ENCODE measurements around the gene SUDS3. TPM values are rescaled to one million over a fixed set of nuclear protein-coding genes. Genes with fewer than 3 reads are reported as not detected.
A peak's percentile ranks its signal among the peaks of the same experiment; 100 is the strongest.

SUDS3 gene
- total RNA-seq, 8 experiments from 2014 or later, result 20.3 to 43.0 (median 30.2) TPM

DNA sequence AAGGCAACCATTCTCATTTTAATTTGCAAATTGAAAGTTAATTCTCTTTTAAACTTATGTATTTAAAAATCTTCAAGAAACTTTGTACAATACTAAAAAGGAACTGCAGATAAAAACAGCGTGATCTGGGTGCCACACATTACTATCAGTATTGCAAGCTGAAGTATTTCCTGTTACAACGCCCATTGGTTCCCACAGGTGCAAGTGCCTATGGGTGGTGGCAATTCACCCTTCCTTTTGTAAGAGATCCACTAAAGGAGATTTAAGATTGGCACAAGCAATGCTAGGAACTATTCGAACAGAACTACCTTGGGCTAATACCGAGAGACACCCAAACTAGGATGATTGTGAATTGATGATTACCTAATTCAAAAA lies 16.8 kb upstream of the SUDS3 start:
- H3K27ac ChIP-seq, result no peak overlapping the region
- ATAC-seq (replicated peaks in 6 of 8), result no peak
- WGBS, 10 experiments, result 88 to 100% (median 96%) methylated on average over 1 to 4 of the region's 4 CpGs; no CpG with 5 or more reads in 1 of the 10 experiments
- peaks cover 0 to 4% of the 10 kb centered on the region in 2 donors for H3K4me1 ChIP-seq (replicated peaks in 1 of 2)
- in situ Hi-C loops (cut with MboI; ENCODE audit: low pct_unique_long_range_greater_than_20kb in 2 of 9, low sequenced_read_pairs in 9 of 9, unreplicated experiment in 9 of 9), result loop anchor here in 7 of 9 experiments (10.0 to 25.0 kb wide), 5 partner anchors 145 to 1147 kb away; no protein-coding TSS in a partner anchor
- H3K4me3 ChIP-seq, result no peak overlapping the region

DNA sequence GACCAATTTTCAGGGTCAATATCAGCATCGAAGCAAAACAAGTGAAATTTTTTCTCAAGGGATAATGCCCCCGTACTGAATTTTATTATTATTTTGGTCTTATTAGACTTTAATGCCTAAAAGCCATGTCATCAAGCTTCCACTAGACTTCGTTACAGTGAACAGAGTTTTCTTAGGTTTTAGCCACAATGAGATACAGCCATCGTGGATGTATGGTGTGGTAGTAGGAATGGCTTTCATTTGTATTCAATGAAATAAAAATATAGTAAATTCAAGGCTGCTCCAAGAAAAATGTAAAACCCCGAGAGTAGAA lies 15.3 kb upstream of the SUDS3 start:
- Histone ChIP-seq H3K27ac (no peak overlapping the region), H3K4me3 (no peak overlapping the region), H3K4me1 (replicated peaks in 1 of 2) (peaks cover 0 to 4% of the 10 kb centered on the region in 2 donors)
- in situ Hi-C loops (cut with MboI; ENCODE audit: low pct_unique_long_range_greater_than_20kb in 2 of 9, low sequenced_read_pairs in 9 of 9, unreplicated experiment in 9 of 9), result loop anchor here in 6 of 9 experiments (25.0 kb wide), 4 partner anchors 149 to 1149 kb away; no protein-coding TSS in a partner anchor
- ATAC-seq (replicated peaks in 6 of 8), result no peak
- WGBS, 10 experiments, result 18 to 100% (median 87%) methylated on average over 2 to 5 of the region's 5 CpGs

DNA sequence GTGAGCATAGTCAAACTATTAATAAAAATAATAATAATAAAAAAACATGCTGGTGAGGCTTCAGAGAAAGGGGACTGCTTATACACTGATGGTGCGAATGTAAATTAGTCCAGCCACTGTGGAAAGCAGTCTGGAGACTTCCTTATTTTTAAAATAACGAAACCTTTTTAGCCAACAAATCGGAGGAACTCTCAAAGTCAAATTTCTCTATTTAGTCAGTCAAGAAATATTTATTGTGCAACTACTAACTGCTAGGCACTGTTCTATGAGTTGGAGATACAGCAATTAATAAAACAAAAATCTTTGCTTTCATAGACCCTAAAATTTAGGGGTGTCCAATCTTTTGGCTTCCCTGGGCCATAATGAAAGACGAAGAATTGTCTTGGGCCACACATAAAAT lies 14.5 kb upstream of the SUDS3 start:
- ATAC-seq (replicated peaks in 6 of 8), result no peak
- Histone ChIP-seq H3K4me1 (replicated peaks in 1 of 2) (peaks cover 0 to 4% of the 10 kb centered on the region in 2 donors), H3K4me3 (no peak overlapping the region), H3K27ac (no peak overlapping the region)
- in situ Hi-C loops (cut with MboI; ENCODE audit: low pct_unique_long_range_greater_than_20kb in 2 of 9, low sequenced_read_pairs in 9 of 9, unreplicated experiment in 9 of 9), result loop anchor here in 6 of 9 experiments (25.0 kb wide), 4 partner anchors 150 to 1150 kb away; no protein-coding TSS in a partner anchor
- WGBS, 10 experiments, result 83 to 100% (median 100%) methylated on average over 1 to 4 of the region's 4 CpGs

DNA sequence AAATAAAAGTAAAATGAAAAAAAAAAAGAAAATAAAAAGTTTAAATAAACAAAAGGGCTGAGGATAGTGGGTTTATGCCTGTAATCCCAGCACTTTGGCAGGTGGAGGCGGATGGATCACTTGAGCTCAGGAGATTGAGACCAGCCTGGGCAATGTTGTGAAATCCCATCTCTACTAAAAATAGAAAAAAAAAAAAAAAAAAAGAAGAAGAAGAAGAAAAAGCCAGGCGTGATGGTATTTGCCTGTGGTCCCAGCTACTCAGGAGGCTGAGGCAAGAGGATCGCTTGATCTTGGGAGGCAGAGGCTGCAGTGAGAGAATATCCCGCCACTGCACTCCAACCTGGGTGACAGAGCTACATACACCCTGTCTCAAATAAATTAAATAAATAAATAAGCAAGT lies 7.5 kb upstream of the SUDS3 start:
- H3K27ac ChIP-seq, result no peak overlapping the region
- ATAC-seq (replicated peaks in 6 of 8), result no peak
- 94 to 100% (median 97%) methylated on average over 3 to 4 of the region's 4 CpGs; no CpG with 5 or more reads in 2 of the 10 experiments for WGBS, 10 experiments
- peaks cover 3 to 4% of the 10 kb centered on the region in 2 donors for H3K4me1 ChIP-seq (replicated peaks in 1 of 2)
- in situ Hi-C loops (cut with MboI; ENCODE audit: low pct_unique_long_range_greater_than_20kb in 2 of 9, low sequenced_read_pairs in 9 of 9, unreplicated experiment in 9 of 9), result loop anchor here in 6 of 9 experiments (25.0 kb wide), 4 partner anchors 157 to 1157 kb away; no protein-coding TSS in a partner anchor
- no peak overlapping the region for H3K4me3 ChIP-seq

DNA sequence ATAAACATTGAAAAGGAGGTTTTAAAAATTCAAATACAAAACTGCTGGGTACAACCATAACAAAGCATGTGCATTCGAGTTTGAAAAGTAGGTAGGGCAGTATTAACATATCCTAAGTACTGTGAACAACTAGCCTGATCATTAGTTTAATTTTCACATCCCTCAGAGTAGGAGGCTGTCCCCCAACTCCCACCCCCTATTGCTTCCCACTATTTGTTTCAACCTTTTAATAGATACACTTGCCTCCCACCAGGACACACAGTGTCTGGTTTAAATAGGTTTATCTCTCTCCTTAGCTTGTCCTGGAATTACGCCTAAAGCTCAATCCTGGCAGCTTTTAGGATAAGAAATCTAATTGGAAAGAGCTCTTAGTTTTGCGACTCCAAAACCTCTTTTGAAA lies 5.8 kb upstream of the SUDS3 start:
- in situ Hi-C loops (cut with MboI; ENCODE audit: low pct_unique_long_range_greater_than_20kb in 2 of 9, low sequenced_read_pairs in 9 of 9, unreplicated experiment in 9 of 9), result loop anchor here in 7 of 9 experiments (10.0 to 25.0 kb wide), 5 partner anchors 158 to 1158 kb away; no protein-coding TSS in a partner anchor
- peak overlapping the region in 1 of 5 donors; percentile 75 for H3K4me3 ChIP-seq
- no peak for ATAC-seq (replicated peaks in 6 of 8)
- peaks cover 5 to 6% of the 10 kb centered on the region in 2 donors for H3K4me1 ChIP-seq (replicated peaks in 1 of 2)
- no peak overlapping the region for H3K27ac ChIP-seq
- WGBS, 10 experiments, result 14 to 100% (median 60%) methylated on average over 1 to 3 of the region's 3 CpGs; no CpG with 5 or more reads in 1 of the 10 experiments

DNA sequence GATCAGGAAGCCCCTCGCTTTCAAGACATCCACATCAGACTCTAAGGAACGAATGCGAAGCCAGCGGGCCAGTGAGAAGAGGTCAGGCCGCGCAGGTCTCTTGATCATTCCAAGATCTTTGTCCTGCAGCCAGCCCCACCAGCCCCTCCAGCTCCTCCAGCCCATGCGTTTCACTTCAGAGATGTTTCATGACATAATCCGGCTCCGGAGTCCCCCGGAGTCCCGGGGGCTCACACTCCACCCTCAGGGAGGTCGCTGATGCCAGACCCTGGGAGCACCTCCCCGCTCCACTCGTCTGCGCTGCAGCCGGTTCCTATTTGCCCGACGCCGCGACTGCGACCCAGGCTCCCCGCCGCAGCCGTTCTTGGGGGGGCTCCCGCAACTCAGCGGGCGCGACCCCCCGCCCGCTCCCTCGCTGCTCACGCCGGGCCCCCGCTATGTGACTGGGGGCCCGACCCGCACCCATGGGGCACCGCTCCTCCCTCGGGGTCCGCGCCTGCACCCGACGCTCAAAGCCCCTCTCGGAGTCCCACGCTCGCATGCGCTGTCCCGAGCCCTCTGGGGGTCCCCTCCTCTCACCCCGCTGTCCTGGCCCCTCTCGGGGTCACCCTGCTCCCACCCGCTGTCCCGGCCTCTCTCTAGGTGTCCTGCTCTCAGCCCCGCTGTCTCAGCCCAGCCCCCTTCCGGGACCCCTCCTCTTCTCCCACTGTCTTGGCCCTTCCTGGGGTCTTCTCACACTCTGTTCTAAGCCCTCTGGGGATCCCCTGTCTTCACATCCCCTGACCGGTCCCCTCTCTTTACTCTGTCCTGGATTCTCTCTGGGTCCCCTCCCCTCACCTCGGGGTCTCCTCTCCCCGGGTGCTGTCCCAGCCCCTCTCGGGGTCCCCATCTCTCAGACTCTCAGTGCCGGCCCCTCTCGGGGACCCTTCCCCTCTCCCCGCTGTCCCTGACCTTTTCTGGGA lies 4.8 kb upstream of the SUDS3 start:
- WGBS, 10 experiments, result 0 to 10% (median 0%) methylated on average over 1 to 5 of the region's 60 CpGs; no CpG with 5 or more reads in 7 of the 10 experiments

DNA sequence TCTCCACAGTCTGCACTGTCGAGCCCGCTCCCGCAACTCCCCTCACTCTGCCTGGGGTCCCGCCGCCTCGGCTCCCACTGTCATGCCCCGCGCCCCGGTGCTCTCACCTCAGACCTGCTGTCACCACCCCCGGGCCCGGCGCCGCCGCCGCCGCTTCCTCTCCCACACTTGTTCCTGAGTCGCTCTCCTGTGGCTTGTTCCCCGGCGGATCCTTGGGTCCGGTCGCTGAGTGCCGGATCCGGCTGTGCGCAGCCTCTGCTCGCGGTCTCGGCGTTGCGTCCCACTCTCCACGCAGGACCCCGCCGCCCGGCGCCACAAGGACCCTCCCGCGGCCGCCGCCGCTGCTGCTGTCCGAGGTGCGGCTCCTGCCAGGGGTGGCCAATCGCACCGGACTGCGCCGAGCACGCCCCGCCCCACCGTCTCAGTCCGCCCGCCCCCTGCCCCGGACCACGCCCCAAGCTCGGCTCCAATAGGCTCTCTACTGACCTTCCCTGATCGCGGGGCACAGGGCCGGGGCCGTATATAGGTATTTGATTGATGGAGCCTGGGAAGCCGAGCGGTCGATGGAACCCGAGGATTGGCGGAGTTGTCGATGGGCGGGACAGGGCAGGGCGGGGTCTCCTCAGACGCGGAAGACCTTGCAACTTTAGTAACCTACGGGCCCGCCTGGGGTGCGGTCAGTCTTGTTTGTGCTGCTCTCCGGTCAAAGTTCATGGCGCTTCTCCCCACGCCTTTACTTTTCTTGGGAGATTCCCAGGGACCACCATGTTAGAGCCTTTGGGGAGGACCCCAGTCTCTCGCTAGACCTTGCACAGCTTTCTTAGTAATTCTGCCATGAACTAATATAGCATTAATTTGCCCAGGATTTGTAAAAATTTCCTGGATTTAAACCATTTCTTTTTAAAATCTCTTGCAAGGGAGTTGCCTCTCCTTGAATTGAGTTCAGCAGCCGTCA lies 3.5 kb upstream of the SUDS3 start, which contains the start of gene TAOK3:
Gene TAOK3 (minus strand): TSS at position 367 of the 955 bp plus-strand sequence. CDS start 117,340 bp downstream, outside the sequence.
- Histone ChIP-seq H3K27ac (no peak within 1 kb of the TSS), H3K4me1 (replicated peaks in 1 of 2) (peaks cover 9% of the 10 kb centered on the region in 2 donors), H3K4me3 (peak within 1 kb of the TSS; percentile 68 to 91 (median 76))
- in situ Hi-C loops (cut with MboI; ENCODE audit: low pct_unique_long_range_greater_than_20kb in 2 of 9, low sequenced_read_pairs in 9 of 9, unreplicated experiment in 9 of 9), result loop anchor here in 7 of 9 experiments (10.0 to 25.0 kb wide), 5 partner anchors 161 to 1161 kb away; no protein-coding TSS in a partner anchor
- WGBS, 10 experiments, result 0 to 9% (median 0%) methylated on average over 1 to 8 of the region's 75 CpGs; no CpG with 5 or more reads in 3 of the 10 experiments
- peak; percentile 73 to 89 (median 86) for ATAC-seq (replicated peaks in 6 of 8)

More for the DNA sequence above, 4.8 kb upstream of the SUDS3 start:
- ATAC-seq (replicated peaks in 6 of 8), result peak in 2 of 8 experiments; percentile 4 to 9
- peak overlapping the region; percentile 68 to 91 (median 76) for H3K4me3 ChIP-seq
- in situ Hi-C loops (cut with MboI; ENCODE audit: low pct_unique_long_range_greater_than_20kb in 2 of 9, low sequenced_read_pairs in 9 of 9, unreplicated experiment in 9 of 9), result loop anchor here in 7 of 9 experiments (10.0 to 25.0 kb wide), 5 partner anchors 159 to 1159 kb away; no protein-coding TSS in a partner anchor
- H3K4me1 ChIP-seq (replicated peaks in 1 of 2), result peaks cover 9% of the 10 kb centered on the region in 2 donors
- no peak overlapping the region for H3K27ac ChIP-seq

DNA sequence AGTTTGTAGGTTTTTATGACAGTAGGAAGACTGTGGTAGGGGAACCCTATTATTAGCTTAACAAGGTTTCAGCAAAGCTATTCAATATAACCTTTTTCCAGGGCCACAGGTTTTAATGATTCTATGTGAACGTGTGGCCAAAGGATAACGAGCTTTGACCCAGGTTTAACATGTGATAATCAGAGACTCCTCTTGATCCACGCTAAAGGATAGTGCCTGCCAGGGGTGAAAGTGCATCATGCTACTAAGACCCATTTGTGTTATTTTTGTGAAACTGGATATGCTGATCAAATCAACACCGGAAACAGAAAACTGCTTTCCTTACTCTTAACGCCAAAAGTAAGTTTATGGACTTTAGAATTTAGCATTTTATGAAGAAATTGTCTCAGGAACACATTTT lies 2.7 kb upstream of the SUDS3 start:
- Histone ChIP-seq H3K4me3 (peak overlapping the region in 4 of 5 donors; percentile 68 to 79 (median 76)), H3K4me1 (replicated peaks in 1 of 2) (peaks cover 9 to 14% of the 10 kb centered on the region in 2 donors), H3K27ac (no peak overlapping the region)
- in situ Hi-C loops (cut with MboI; ENCODE audit: low pct_unique_long_range_greater_than_20kb in 2 of 9, low sequenced_read_pairs in 9 of 9, unreplicated experiment in 9 of 9), result loop anchor here in 7 of 9 experiments (10.0 to 25.0 kb wide), 5 partner anchors 161 to 1161 kb away; no protein-coding TSS in a partner anchor
- ATAC-seq (replicated peaks in 6 of 8), result no peak
- 36 to 91% (median 60%) methylated on average over 1 to 5 of the region's 5 CpGs; no CpG with 5 or more reads in 2 of the 10 experiments for WGBS, 10 experiments

DNA sequence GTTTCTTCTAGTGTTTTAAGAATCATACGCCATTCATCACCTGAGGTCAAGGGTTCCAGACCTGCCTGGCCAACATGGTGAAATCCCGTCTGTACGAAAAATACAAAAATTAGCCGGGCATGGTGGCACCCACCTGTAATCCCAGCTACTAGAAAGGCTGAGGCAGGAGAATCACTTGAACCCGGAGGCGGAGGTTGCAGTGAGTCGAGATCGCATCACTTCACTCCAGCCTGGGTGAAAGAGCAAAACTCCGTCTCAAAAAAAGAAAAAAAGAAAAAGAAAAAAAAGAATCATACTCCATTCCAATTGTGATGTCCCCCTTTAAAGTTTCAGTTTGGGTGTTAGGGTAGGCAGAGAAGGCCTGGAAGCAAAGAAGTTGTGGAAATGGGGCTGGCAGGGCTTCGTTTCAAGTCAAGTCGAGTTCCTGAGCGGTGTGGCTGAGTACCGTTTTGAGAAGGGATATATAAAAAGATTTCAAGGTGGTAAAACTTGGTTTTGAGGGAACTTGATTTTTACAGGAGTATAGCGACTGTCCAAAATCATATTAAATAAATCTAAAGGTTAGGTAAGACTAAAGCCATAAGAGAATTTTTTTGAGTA lies 2.1 kb upstream of the SUDS3 start:
- whole genome bisulfite sequencing, 10 experiments, result 73 to 100% (median 87%) methylated on average over 3 to 13 of the region's 14 CpGs
- in situ Hi-C loops (cut with MboI; ENCODE audit: low pct_unique_long_range_greater_than_20kb in 2 of 9, low sequenced_read_pairs in 9 of 9, unreplicated experiment in 9 of 9), result loop anchor here in 7 of 9 experiments (10.0 to 25.0 kb wide), 5 partner anchors 162 to 1162 kb away; no protein-coding TSS in a partner anchor
- Histone ChIP-seq H3K4me3 (no peak overlapping the region), H3K27ac (no peak overlapping the region), H3K4me1 (replicated peaks in 1 of 2) (peaks cover 9 to 14% of the 10 kb centered on the region in 2 donors)
- ATAC-seq (replicated peaks in 6 of 8), result no peak

DNA sequence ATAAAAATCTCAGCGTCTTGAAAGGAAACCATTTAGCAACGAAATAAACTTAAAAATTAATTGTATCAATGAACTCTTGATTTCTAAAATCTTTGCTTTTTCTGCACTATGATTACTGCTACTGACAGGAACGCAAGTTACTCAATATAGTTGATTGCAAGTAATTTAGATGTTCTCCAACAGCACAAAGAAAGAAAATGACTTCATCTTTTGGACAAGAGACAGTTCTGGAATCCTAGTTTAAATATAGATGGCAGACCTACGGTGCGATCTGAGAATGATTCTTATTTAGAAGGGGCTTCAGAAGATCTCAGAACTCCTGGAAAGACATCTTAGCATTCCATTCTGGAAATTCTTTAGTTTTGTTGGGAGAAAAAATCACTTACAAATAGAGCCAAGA lies 1.4 kb upstream of the SUDS3 start:
- in situ Hi-C loops (cut with MboI; ENCODE audit: low pct_unique_long_range_greater_than_20kb in 2 of 9, low sequenced_read_pairs in 9 of 9, unreplicated experiment in 9 of 9), result loop anchor here in 8 of 9 experiments (10.0 to 25.0 kb wide), 7 partner anchors 163 to 1163 kb away; no protein-coding TSS in a partner anchor
- ATAC-seq (replicated peaks in 6 of 8), result no peak
- Histone ChIP-seq H3K4me3 (no peak overlapping the region), H3K4me1 (replicated peaks in 1 of 2) (peaks cover 9 to 14% of the 10 kb centered on the region in 2 donors), H3K27ac (no peak overlapping the region)
- 1 to 98% (median 83%) methylated on average over 3 to 5 of the region's 5 CpGs for WGBS, 10 experiments

DNA sequence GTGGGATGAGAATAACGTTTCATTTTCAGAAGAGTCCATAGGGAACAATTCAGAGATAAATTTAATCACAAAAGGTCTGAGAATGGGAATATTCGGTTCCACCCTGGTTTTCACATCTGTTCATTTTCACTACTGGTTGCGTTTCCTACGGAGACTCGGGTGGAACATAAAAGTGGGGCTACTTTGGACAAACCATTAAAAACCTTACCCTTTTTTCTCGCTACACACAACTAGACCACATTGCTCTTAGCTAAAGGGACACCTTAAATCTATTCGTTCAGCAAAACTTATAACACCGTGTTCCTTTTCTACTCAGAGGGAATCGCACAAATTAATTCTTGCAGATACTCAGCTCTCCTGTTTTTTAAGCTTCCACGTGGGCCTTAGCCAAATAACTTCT lies 1.0 kb upstream of the SUDS3 start:
- peaks cover 9 to 14% of the 10 kb centered on the region in 2 donors for H3K4me1 ChIP-seq (replicated peaks in 1 of 2)
- in situ Hi-C loops (cut with MboI; ENCODE audit: low pct_unique_long_range_greater_than_20kb in 2 of 9, low sequenced_read_pairs in 9 of 9, unreplicated experiment in 9 of 9), result loop anchor here in 5 of 9 experiments (10.0 to 25.0 kb wide), 4 partner anchors 188 to 1162 kb away; no protein-coding TSS in a partner anchor
- H3K27ac ChIP-seq, result no peak overlapping the region
- 2 to 78% (median 32%) methylated on average over 1 to 10 of the region's 10 CpGs for WGBS, 10 experiments
- peak overlapping the region in 2 of 5 donors; percentile 68 to 72 for H3K4me3 ChIP-seq
- ATAC-seq (replicated peaks in 6 of 8), result no peak

Data from motor neuron (in vitro differentiated cells).